Ecto neural progenitor cell (in vitro differentiated cells): ENCODE results near the gene AKT3.
A peak's percentile ranks its signal among the peaks of the same experiment; 100 is the strongest.
"Not testable (repeated sequence)": the region's sequence is repeated elsewhere in the genome, so short reads cannot be mapped to it uniquely, and the experiment has no call there.

Experiments used
- DNase-seq: peaks from one replicate; pipeline ENCODE4 v3.0.0-alpha.2; 2018; ENCODE audit warnings: low spot score

Gene AKT3

GRCh38 chr1:243841507-243841906 lies 8.5 kb downstream of the AKT3 start:
- DNase-seq: no peak

GRCh38 chr1:243837907-243838535 lies 12.0 kb downstream of the AKT3 start:
- DNase-seq: no peak

- no peak for DNase-seq
Measured at GRCh38 chr1:243834130-243834529, 15.9 kb downstream of the AKT3 start.

- DNase-seq: no peak
Measured at GRCh38 chr1:243831463-243831862, 18.6 kb downstream of the AKT3 start.

- DNase-seq: no peak
Measured at GRCh38 chr1:243827206-243827605, 22.8 kb downstream of the AKT3 start.

GRCh38 chr1:243824907-243825306 lies 25.1 kb downstream of the AKT3 start:
- not testable (repeated sequence) for DNase-seq

- DNase-seq: no peak
Measured at GRCh38 chr1:243821177-243821680, 28.8 kb downstream of the AKT3 start.

GRCh38 chr1:243819438-243819839 lies 30.6 kb downstream of the AKT3 start:
- DNase-seq: peak; percentile 44

GRCh38 chr1:243818978-243819377 lies 31.1 kb downstream of the AKT3 start:
- DNase-seq: no peak

- DNase-seq: no peak
Measured at GRCh38 chr1:243814718-243815117, 35.3 kb downstream of the AKT3 start.

GRCh38 chr1:243807346-243807745 lies 42.7 kb downstream of the AKT3 start:
- DNase-seq: not testable (repeated sequence)

GRCh38 chr1:243806310-243806709 lies 43.7 kb downstream of the AKT3 start:
- DNase-seq: no peak

GRCh38 chr1:243802736-243803135 lies 47.3 kb downstream of the AKT3 start:
- no peak for DNase-seq

GRCh38 chr1:243801378-243801777 lies 48.7 kb downstream of the AKT3 start:
- DNase-seq: no peak

GRCh38 chr1:243799908-243800307 lies 50.1 kb downstream of the AKT3 start:
- DNase-seq: no peak

GRCh38 chr1:243798726-243799125 lies 51.3 kb downstream of the AKT3 start:
- no peak for DNase-seq

GRCh38 chr1:243796016-243796415 lies 54.0 kb downstream of the AKT3 start:
- no peak for DNase-seq

GRCh38 chr1:243793298-243793697 lies 56.7 kb downstream of the AKT3 start:
- DNase-seq: no peak

- DNase-seq: no peak
Measured at GRCh38 chr1:243792891-243793290, 57.2 kb downstream of the AKT3 start.

GRCh38 chr1:243792401-243792800 lies 57.6 kb downstream of the AKT3 start:
- no peak for DNase-seq

GRCh38 chr1:243791586-243792267 lies 58.3 kb downstream of the AKT3 start:
- no peak for DNase-seq

GRCh38 chr1:243790404-243790803 lies 59.6 kb downstream of the AKT3 start:
- DNase-seq: no peak

- no peak for DNase-seq
Measured at GRCh38 chr1:243786531-243786930, 63.5 kb downstream of the AKT3 start.

GRCh38 chr1:243784506-243784905 lies 65.5 kb downstream of the AKT3 start:
- no peak for DNase-seq
